Suprapubic skin (tissue), 4 donors: ENCODE data around the gene RCOR3. TPM values are rescaled to one million over a fixed set of nuclear protein-coding genes. Genes with fewer than 3 reads are reported as not detected.

Experiments used
- DNase-seq, 2 donors: peaks; one replicate each; pipeline ENCODE4 v3.0.0-alpha.2; 2019; ENCODE audit warnings: low spot score in 2 of 2
- H3K27ac ChIP-seq: fragments of 200-600 bp; sonication (generic); one replicate; pipeline ENCODE4 v1.5.1; 2019
- H3K27me3 ChIP-seq: fragments of 200-600 bp; sonication (generic); one replicate; pipeline ENCODE4 v1.5.1; 2019
- H3K36me3 ChIP-seq: fragments of 200-600 bp; sonication (generic); one replicate; pipeline ENCODE4 v1.5.1; 2019
- H3K4me1 ChIP-seq: fragments of 200-600 bp; sonication (generic); one replicate; pipeline ENCODE4 v1.5.1; 2019
- H3K4me3 ChIP-seq: fragments of 200-600 bp; sonication (generic); one replicate; pipeline ENCODE4 v1.5.1; 2019; ENCODE audit warnings: mild to moderate bottlenecking
- H3K9me3 ChIP-seq: fragments of 200-600 bp; sonication (generic); one replicate; pipeline ENCODE4 v1.5.1; 2019
- CTCF ChIP-seq, 2 donors: fragments of 200-600 bp in 1 of 2; fragments of 450-650 bp in 1 of 2; sonication (generic) in 1 of 2; IDR thresholded peaks; one replicate each; pipeline ENCODE4 v1.5.1; 2016 to 2019; ENCODE audit warnings: antibody characterized with exemption in 2 of 2, mild to moderate bottlenecking in 1 of 2, moderate library complexity in 1 of 2
- EP300 ChIP-seq: sonication (generic); formaldehyde crosslinking; IDR thresholded peaks from one replicate; pipeline ENCODE4 v1.6.1; 2017; ENCODE audit warnings: antibody characterized with exemption
- POLR2A ChIP-seq, 2 donors: fragments of 450-650 bp; IDR thresholded peaks; one replicate each; pipeline ENCODE4 v1.6.1; 2017; ENCODE audit warnings: antibody characterized with exemption in 2 of 2, mild to moderate bottlenecking in 2 of 2, moderate library complexity in 2 of 2
- POLR2AphosphoS5 ChIP-seq, 3 donors: sonication (generic); formaldehyde crosslinking; IDR thresholded peaks; one replicate each; pipeline ENCODE4 v1.6.1; 2017; ENCODE audit warnings: antibody characterized with exemption in 3 of 3
- WGBS: methylation state at CpG from one replicate; pipeline ENCODE4 v1.1.5; 2018; 5-methylcytosine and 5-hydroxymethylcytosine counted together
- total RNA-seq, 4 donors: library from RNA; depleted of rRNA; stranded (reverse); fragments of >200 nt; gene quantifications; one replicate each; pipeline ENCODE4 v1.1.0, GENCODE V29; 2016

The RCOR3 gene
- 100 to 1,000 TPM in 1 of 4 donors, 10 to 100 TPM in 3; 24.9 to 151 (median 42.9) TPM for total RNA-seq

GRCh38 chr1:211258756-211259637, at the start of gene RCOR3:
TSS of gene RCOR3 (plus strand) at chr1:211259366. CDS start at chr1:211259561, 195 bp downstream.
- H3K27me3 ChIP-seq: no peaks in the 10 kb centered on the region
- peak within 1 kb of the TSS; percentile 95 for H3K4me3 ChIP-seq
- peak in 1 of 2 donors; percentile 60 for TF ChIP-seq POLR2A (IDR thresholded peaks at IDR 0.05)
- peak in 2 of 3 donors; percentile 17 to 30 for TF ChIP-seq POLR2AphosphoS5 (IDR thresholded peaks at IDR 0.05)
- TF ChIP-seq CTCF (IDR thresholded peaks at IDR 0.05): peak; percentile 20 to 67
- TF ChIP-seq EP300: no peak
- 0% methylated on average over 24 of the region's 97 CpGs for WGBS
- peak within 1 kb of the TSS; percentile 97 for H3K27ac ChIP-seq
- no peaks in the 10 kb centered on the region for H3K9me3 ChIP-seq
- H3K4me1 ChIP-seq: peaks cover 19% of the 10 kb centered on the region
- no peaks in the 10 kb centered on the region for H3K36me3 ChIP-seq
- peak; percentile 94 to 95 for DNase-seq

DNA sequence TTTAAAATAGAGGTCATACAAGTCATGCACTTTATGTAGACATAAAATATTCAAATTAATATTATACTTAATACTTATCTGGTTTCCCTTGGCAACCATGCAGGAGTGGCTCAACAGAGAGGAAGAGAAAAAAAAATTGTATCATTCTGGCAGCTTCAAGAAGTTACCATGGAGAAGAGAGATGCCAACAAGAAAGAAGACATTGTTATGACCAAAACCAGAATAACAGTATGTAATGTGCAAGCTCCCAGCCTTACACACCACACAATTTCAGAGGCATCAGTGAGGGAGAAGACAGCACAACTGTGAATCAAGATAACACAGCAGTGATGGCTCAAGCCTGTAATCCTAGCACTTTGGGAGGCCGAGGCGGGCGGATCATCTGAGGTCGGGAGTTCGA, 49.1 kb upstream of the RCOR3 start:
- H3K4me3 ChIP-seq: no peak overlapping the region
- H3K27me3 ChIP-seq: no peaks in the 10 kb centered on the region
- no peaks in the 10 kb centered on the region for H3K9me3 ChIP-seq
- no peaks in the 10 kb centered on the region for H3K36me3 ChIP-seq
- H3K4me1 ChIP-seq: no peaks in the 10 kb centered on the region
- DNase-seq: no peak
- 92% methylated on average over 5 of the region's 5 CpGs for WGBS
- TF ChIP-seq CTCF (IDR thresholded peaks at IDR 0.05) (no peak), EP300 (no peak), POLR2A (IDR thresholded peaks at IDR 0.05) (no peak), POLR2AphosphoS5 (IDR thresholded peaks at IDR 0.05) (no peak)
- H3K27ac ChIP-seq: no peak overlapping the region

GRCh38 chr1:211210965-211211364, 48.2 kb upstream of the RCOR3 start:
- no peak overlapping the region for H3K27ac ChIP-seq
- no peak for DNase-seq
- H3K27me3 ChIP-seq: no peaks in the 10 kb centered on the region
- H3K9me3 ChIP-seq: no peaks in the 10 kb centered on the region
- TF ChIP-seq EP300 (no peak), CTCF (IDR thresholded peaks at IDR 0.05) (no peak)
- no peaks in the 10 kb centered on the region for H3K4me1 ChIP-seq
- no peak overlapping the region for H3K4me3 ChIP-seq
- H3K36me3 ChIP-seq: no peaks in the 10 kb centered on the region
- WGBS: 93% methylated on average over 6 of the region's 6 CpGs

- WGBS: 98% methylated on average over 2 of the region's 2 CpGs
- Histone ChIP-seq H3K4me1 (no peaks in the 10 kb centered on the region), H3K36me3 (no peaks in the 10 kb centered on the region), H3K9me3 (no peaks in the 10 kb centered on the region), H3K4me3 (no peak overlapping the region), H3K27ac (no peak overlapping the region), H3K27me3 (no peaks in the 10 kb centered on the region)
- TF ChIP-seq POLR2A (IDR thresholded peaks at IDR 0.05) (no peak), POLR2AphosphoS5 (IDR thresholded peaks at IDR 0.05) (no peak)
- DNase-seq: no peak
Observed at GRCh38 chr1:211213702-211214101, 45.5 kb upstream of the RCOR3 start.

DNA sequence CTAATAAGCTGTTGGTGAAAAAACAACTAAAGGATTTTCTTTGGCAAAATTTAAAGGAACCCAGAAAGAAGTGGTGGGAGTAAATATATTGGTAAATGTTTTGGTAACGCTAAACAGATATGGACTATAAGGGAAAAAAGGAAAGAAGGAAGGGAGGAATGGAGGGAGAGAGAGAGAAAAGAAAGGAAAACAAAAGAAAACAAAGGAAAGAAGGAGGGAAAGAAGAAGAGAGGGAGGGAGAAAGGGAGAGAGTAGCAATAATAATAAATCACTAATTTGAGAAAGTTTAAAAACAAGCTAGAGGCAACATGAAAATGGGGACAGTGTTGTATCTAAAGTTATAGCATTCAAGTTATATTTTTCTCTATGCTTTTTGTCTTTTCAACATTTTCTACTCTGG, 43.6 kb upstream of the RCOR3 start:
- Histone ChIP-seq H3K36me3 (no peaks in the 10 kb centered on the region), H3K27ac (no peak overlapping the region), H3K9me3 (no peaks in the 10 kb centered on the region), H3K4me1 (no peaks in the 10 kb centered on the region), H3K27me3 (no peaks in the 10 kb centered on the region), H3K4me3 (no peak overlapping the region)
- WGBS: 89% methylated on average over 1 of the region's 1 CpG
- no peak for TF ChIP-seq CTCF (IDR thresholded peaks at IDR 0.05)
- no peak for TF ChIP-seq POLR2AphosphoS5 (IDR thresholded peaks at IDR 0.05)
- TF ChIP-seq POLR2A (IDR thresholded peaks at IDR 0.05): no peak
- no peak for TF ChIP-seq EP300
- DNase-seq: no peak
